K562 (cell line): ENCODE measurements around the gene CELSR2. TPM values are rescaled to one million over a fixed set of nuclear protein-coding genes. Genes with fewer than 3 reads are reported as not detected.

Experiments
- ATF6 ChIP-seq: sonication (generic); formaldehyde crosslinking; IDR thresholded peaks from 2 replicates; pipeline ENCODE4 v1.4.0; 2020; ENCODE audit warnings: mild to moderate bottlenecking, missing genetic modification reagents
- CBX3 ChIP-seq, 2 experiments: IDR thresholded peaks; 1 replicate in 1 of 2; 2 replicates in 1 of 2; pipeline ENCODE4 v1.6.1; 2012; ENCODE audit warnings: inconsistent platforms in 2 of 2, low read length in 2 of 2, borderline replicate concordance in 1 of 2, control low read depth in 1 of 2
- CREBBP ChIP-seq: IDR thresholded peaks from one replicate; pipeline ENCODE4 v1.6.1; 2012; ENCODE audit warnings: low read depth, mild to moderate bottlenecking, control low read depth, inconsistent platforms, low read length
- E2F8 ChIP-seq: fragments of 450-650 bp; IDR thresholded peaks from 2 replicates; pipeline ENCODE4 v1.7.1; 2018; ENCODE audit warnings: mild to moderate bottlenecking, low read depth; ENCODE audit not compliant: partially characterized antibody
- IRF2 ChIP-seq: sonication (generic); formaldehyde crosslinking; IDR thresholded peaks from 2 replicates; pipeline ENCODE4 v1.8.1; 2022; ENCODE audit warnings: mild to moderate bottlenecking, missing genetic modification reagents
- MYC ChIP-seq, 2 experiments: fragments of 250-450 bp in 1 of 2; sonication (Bioruptor Pico) in 1 of 2; IDR thresholded peaks; 2 replicates each; pipeline versions ENCODE4 v1.5.1 to v1.6.1; 2012 to 2021; ENCODE audit warnings: low read depth in 2 of 2, borderline replicate concordance in 1 of 2, improper control_type of control experiment in 1 of 2, low read length in 1 of 2, mild to moderate bottlenecking in 1 of 2, moderate library complexity in 1 of 2
- RCOR1 ChIP-seq, 2 experiments: IDR thresholded peaks; 2 replicates each; pipeline ENCODE4 v1.6.1; 2012; ENCODE audit warnings: low read depth in 2 of 2, low read length in 2 of 2, borderline replicate concordance in 1 of 2, improper control_type of control experiment in 1 of 2
- RREB1 ChIP-seq: fragments of 250-450 bp; sonication (Bioruptor Pico); IDR thresholded peaks from 2 replicates; pipeline ENCODE4 v1.4.0; 2020
- SUPT5H ChIP-seq: fragments of 450-650 bp; IDR thresholded peaks from 2 replicates; pipeline ENCODE4 v1.6.1; 2016
- ZBTB5 ChIP-seq: fragments of 450-650 bp; IDR thresholded peaks from 2 replicates; pipeline ENCODE4 v1.6.1; 2017; ENCODE audit warnings: antibody characterized with exemption
- ZNF316 ChIP-seq: fragments of 450-650 bp; IDR thresholded peaks from 2 replicates; pipeline ENCODE4 v1.6.1; 2016
- ZNF511 ChIP-seq: sonication (generic); formaldehyde crosslinking; IDR thresholded peaks from 2 replicates; pipeline ENCODE4 v1.8.0; 2022; ENCODE audit warnings: mild to moderate bottlenecking, missing genetic modification reagents
- polyA plus RNA-seq, 8 experiments: library from polyadenylated mRNA; depleted of rRNA in 4 of 8; stranded (reverse) in 5 of 8; unstranded in 3 of 8; fragments of >200 nt; fragmentation: Nextera tagmentation in 2 of 8; fragmentation: Illumina TruSeq in 1 of 8; extraction: Ambion mirVana in 2 of 8; extraction: Trizol in 1 of 8; gene quantifications; 2 replicates each; pipeline versions ENCODE4 v1.2.1 to v1.2.3, GENCODE V29; 2011 to 2014; ENCODE audit warnings: inconsistent platforms in 1 of 8, missing spikeins in 1 of 8
- total RNA-seq, 7 experiments: library from RNA; depleted of rRNA in 6 of 7; stranded (reverse); fragments of >200 nt in 6 of 7; fragmentation: Illumina TruSeq in 2 of 7; extraction: Trizol in 2 of 7; gene quantifications; 2 replicates each; pipeline versions ENCODE4 v1.2.1 to v1.2.3, GENCODE V29; 2011 to 2021; ENCODE audit warnings: low replicate concordance in 1 of 7

Gene CELSR2
- total and polyA plus RNA-seq, 9 of the 15 experiments (the other 6 are each of a cell fraction or from before 2014, with no cell fraction given): 0.31 to 21.9 (median 4.2) TPM

- TF ChIP-seq RREB1 (no peak), E2F8 (no peak), IRF2 (CRISPR knock-in tag) (no peak), RCOR1 (IDR thresholded peaks at IDR 0.05; ENCODE audit: borderline replicate concordance in 1 of 2, low read depth in 2 of 2, low read length in 2 of 2) (peak in 1 of 2 experiments; percentile 53; a peak in 1 of 4 replicates), ATF6 (CRISPR knock-in tag) (no peak; the same call in 1 of the 2 replicates), ZNF316 (peak; percentile 79), CREBBP (no peak), MYC (IDR thresholded peaks at IDR 0.05; ENCODE audit: low read depth, low read length) (no peak), MYC (CRISPR knock-in tag; IDR thresholded peaks at IDR 0.05; ENCODE audit: borderline replicate concordance, low read depth) (no peak), ZBTB5 (no peak), SUPT5H (no peak), ZNF511 (CRISPR knock-in tag) (no peak), CBX3 (IDR thresholded peaks at IDR 0.05; ENCODE audit: borderline replicate concordance in 1 of 2, low read length in 2 of 2) (peak in 1 of 2 experiments; percentile 45; a peak in 1 of 3 replicates)
Measured at GRCh38 chr1:109277434-109278204, 28.3 kb downstream of the CELSR2 start (continued).
